Measurements from ENCODE around the gene RSPH9. TPM values are rescaled to one million over a fixed set of nuclear protein-coding genes. Genes with fewer than 3 reads are reported as not detected.
"Not testable (repeated sequence)": the region's sequence is repeated elsewhere in the genome, so short reads cannot be mapped to it uniquely, and the experiment has no call there.

The RSPH9 gene
- total RNA-seq, 2 experiments from 2014 or later, result not detected

GRCh38 chr6:43629505-43630300, 15.1 kb upstream of the RSPH9 start:
- no peaks in the 10 kb centered on the region for H3K9me3 Mint-ChIP-seq (ENCODE audit: low read depth)
- peak; percentile 96 for DNase-seq
- H3K27ac Mint-ChIP-seq, result peak overlapping the region; percentile 100
- H3K36me3 Mint-ChIP-seq (ENCODE audit: low read depth), result peaks cover 30% of the 10 kb centered on the region
- intact Hi-C loops (cut with DNase I, micrococcal nuclease), result loop anchor here (1.0 to 5.0 kb wide), 16 partner anchors 16 to 758 kb away; partner anchors contain the start of genes POLH (in 2 of the 2), XPO5 (in 2 of the 2), ABCC10 (in 1 of the 2) and CDC5L (in 1 of the 2)
- peak overlapping the region; percentile 88 for H3K4me3 Mint-ChIP-seq
- H3K4me1 Mint-ChIP-seq, result peaks cover 33% of the 10 kb centered on the region
- CTCF ChIA-PET, result interaction anchor here (0.6 to 1.2 kb wide), 13 partner anchors 10 to 700 kb away, joined by 3 to 8 read pairs (median 4); partner anchors contain the start of genes CNPY3, POLH, RSPH9 and XPO5
- POLR2A ChIA-PET, result interaction anchor here (0.6 to 1.7 kb wide), 12 partner anchors 8 to 618 kb away, joined by 3 to 8 read pairs (median 4); partner anchors contain the start of genes HSP90AB1, VEGFA and ZNF318
- no peaks in the 10 kb centered on the region for H3K27me3 Mint-ChIP-seq
- peak; percentile 77 for ATAC-seq

DNA sequence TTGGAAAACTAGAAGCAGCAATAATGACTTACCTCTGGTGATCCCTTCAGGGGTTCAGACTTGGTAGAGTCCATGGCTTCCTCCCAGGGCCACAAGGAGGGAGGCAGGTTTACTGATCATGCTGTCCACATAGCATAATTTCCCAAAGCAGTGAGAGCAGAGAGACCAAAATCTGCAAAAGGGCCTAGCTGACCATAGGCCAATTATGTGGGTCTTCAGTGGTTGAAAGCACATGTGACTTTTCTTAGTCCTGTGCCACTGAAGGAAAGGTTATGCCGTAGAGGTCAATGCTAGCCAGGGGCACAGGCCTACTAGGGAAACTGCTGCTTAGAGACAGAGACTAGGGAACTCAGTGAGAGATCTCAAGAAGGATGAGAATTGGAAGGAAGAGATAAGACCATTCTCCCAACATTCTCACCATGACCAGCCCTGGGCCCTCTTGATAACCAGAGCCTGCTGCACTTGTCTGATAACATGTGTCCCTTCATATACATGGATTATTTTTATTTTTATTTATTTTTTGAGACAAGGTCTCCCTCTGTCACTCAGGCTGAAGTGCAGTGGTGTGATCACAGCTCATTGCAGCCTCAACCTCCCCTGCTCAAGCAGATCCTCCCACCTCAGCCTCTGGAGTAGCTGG, 13.7 kb upstream of the RSPH9 start:
- POLR2A ChIA-PET, result no interaction called here
- peaks cover 21% of the 10 kb centered on the region for H3K36me3 Mint-ChIP-seq (ENCODE audit: low read depth)
- peak overlapping the region; percentile 35 for H3K4me3 Mint-ChIP-seq
- no peak for DNase-seq
- no peaks in the 10 kb centered on the region for H3K27me3 Mint-ChIP-seq
- intact Hi-C loops (cut with DNase I, micrococcal nuclease), result loop anchor here in 1 of 2 experiments (1.0 kb wide), 4 partner anchors 14 to 756 kb away; partner anchors contain the start of genes CDC5L, RSPH9 and VEGFA
- ATAC-seq, result no peak
- no peaks in the 10 kb centered on the region for H3K9me3 Mint-ChIP-seq (ENCODE audit: low read depth)
- CTCF ChIA-PET, result no interaction called here
- peaks cover 42% of the 10 kb centered on the region for H3K4me1 Mint-ChIP-seq
- H3K27ac Mint-ChIP-seq, result peak overlapping the region; percentile 89

GRCh38 chr6:43633002-43633401, 11.8 kb upstream of the RSPH9 start:
- intact Hi-C loops (cut with DNase I, micrococcal nuclease); POLR2A ChIA-PET: not testable (repeated sequence)

GRCh38 chr6:43634702-43635303, 10.0 kb upstream of the RSPH9 start:
- CTCF ChIA-PET, result interaction anchor here (0.6 to 1.4 kb wide), 3 partner anchors 32 to 439 kb away, joined by 3 to 7 read pairs (median 3); no protein-coding TSS in a partner anchor
- H3K9me3 Mint-ChIP-seq (ENCODE audit: low read depth), result no peaks in the 10 kb centered on the region
- no peak for DNase-seq
- no peaks in the 10 kb centered on the region for H3K27me3 Mint-ChIP-seq
- intact Hi-C loops (cut with DNase I, micrococcal nuclease), result loop anchor here in 1 of 2 experiments (1.0 to 5.0 kb wide), 3 partner anchors 10 to 367 kb away; partner anchors contain the start of genes MRPS18A and RSPH9
- H3K4me3 Mint-ChIP-seq, result peak overlapping the region; percentile 100
- POLR2A ChIA-PET, result interaction anchor here (0.6 to 1.3 kb wide), 4 partner anchors 9 to 1862 kb away, joined by 3 to 4 read pairs (median 3); no protein-coding TSS in a partner anchor
- H3K36me3 Mint-ChIP-seq (ENCODE audit: low read depth), result peaks cover 33% of the 10 kb centered on the region
- H3K27ac Mint-ChIP-seq, result peak overlapping the region; percentile 97
- H3K4me1 Mint-ChIP-seq, result peaks cover 39% of the 10 kb centered on the region
- ATAC-seq, result no peak

More at GRCh38 chr6:43633002-43633401, 11.8 kb upstream of the RSPH9 start:
- H3K4me1 Mint-ChIP-seq, result peaks cover 34% of the 10 kb centered on the region
- CTCF ChIA-PET; H3K4me3 Mint-ChIP-seq; H3K9me3 Mint-ChIP-seq (ENCODE audit: low read depth); DNase-seq; H3K27ac Mint-ChIP-seq; ATAC-seq; H3K27me3 Mint-ChIP-seq: not testable (repeated sequence)
- H3K36me3 Mint-ChIP-seq (ENCODE audit: low read depth), result peaks cover 23% of the 10 kb centered on the region

- ChIA-PET POLR2A (interaction anchor here (0.7 to 1.3 kb wide), 4 partner anchors 8 to 1943 kb away, joined by 3 read pairs; no protein-coding TSS in a partner anchor), CTCF (interaction anchor here (0.6 to 2.0 kb wide), 8 partner anchors 11 to 438 kb away, joined by 3 to 7 read pairs (median 4); partner anchors contain the start of gene VEGFA)
- Mint-ChIP-seq H3K9me3 (ENCODE audit: low read depth) (no peaks in the 10 kb centered on the region), H3K4me3 (peak within 1 kb of the TSS; percentile 100), H3K36me3 (ENCODE audit: low read depth) (peaks cover 42% of the 10 kb centered on the region), H3K27ac (peak within 1 kb of the TSS; percentile 97), H3K4me1 (peaks cover 41% of the 10 kb centered on the region), H3K27me3 (no peaks in the 10 kb centered on the region)
- intact Hi-C loops (cut with DNase I, micrococcal nuclease), result loop anchor here in 1 of 2 experiments (1.0 to 5.0 kb wide), 3 partner anchors 10 to 367 kb away; partner anchors contain the start of genes MRPS18A and RSPH9
- DNase-seq (peak; percentile 93), ATAC-seq (peak; percentile 83)
These were observed 9.2 kb upstream of the RSPH9 start, which contains the start of gene MAD2L1BP for GRCh38 chr6:43635387-43636307. Gene MAD2L1BP (plus strand): TSS chr6:43635840. CDS start chr6:43635876, 36 bp downstream.

- Mint-ChIP-seq H3K4me1 (peaks cover 40% of the 10 kb centered on the region), H3K4me3 (peak overlapping the region; percentile 100), H3K27ac (peak overlapping the region; percentile 97), H3K36me3 (ENCODE audit: low read depth) (peaks cover 43% of the 10 kb centered on the region), H3K9me3 (ENCODE audit: low read depth) (no peaks in the 10 kb centered on the region), H3K27me3 (no peaks in the 10 kb centered on the region)
- DNase-seq (peak; percentile 37), ATAC-seq (peak; percentile 14)
- intact Hi-C loops (cut with DNase I, micrococcal nuclease), result loop anchor here in 1 of 2 experiments (5.0 kb wide), 1 partner anchor 366 kb away; no protein-coding TSS in a partner anchor
- ChIA-PET POLR2A (interaction anchor here (0.7 to 1.3 kb wide), 3 partner anchors 59 to 1944 kb away, joined by 3 read pairs; no protein-coding TSS in a partner anchor), CTCF (interaction anchor here (0.6 to 2.0 kb wide), 7 partner anchors 10 to 447 kb away, joined by 3 to 7 read pairs (median 4); partner anchors contain the start of gene VEGFA)
These were observed 8.6 kb upstream of the RSPH9 start for GRCh38 chr6:43636308-43636659.

DNA sequence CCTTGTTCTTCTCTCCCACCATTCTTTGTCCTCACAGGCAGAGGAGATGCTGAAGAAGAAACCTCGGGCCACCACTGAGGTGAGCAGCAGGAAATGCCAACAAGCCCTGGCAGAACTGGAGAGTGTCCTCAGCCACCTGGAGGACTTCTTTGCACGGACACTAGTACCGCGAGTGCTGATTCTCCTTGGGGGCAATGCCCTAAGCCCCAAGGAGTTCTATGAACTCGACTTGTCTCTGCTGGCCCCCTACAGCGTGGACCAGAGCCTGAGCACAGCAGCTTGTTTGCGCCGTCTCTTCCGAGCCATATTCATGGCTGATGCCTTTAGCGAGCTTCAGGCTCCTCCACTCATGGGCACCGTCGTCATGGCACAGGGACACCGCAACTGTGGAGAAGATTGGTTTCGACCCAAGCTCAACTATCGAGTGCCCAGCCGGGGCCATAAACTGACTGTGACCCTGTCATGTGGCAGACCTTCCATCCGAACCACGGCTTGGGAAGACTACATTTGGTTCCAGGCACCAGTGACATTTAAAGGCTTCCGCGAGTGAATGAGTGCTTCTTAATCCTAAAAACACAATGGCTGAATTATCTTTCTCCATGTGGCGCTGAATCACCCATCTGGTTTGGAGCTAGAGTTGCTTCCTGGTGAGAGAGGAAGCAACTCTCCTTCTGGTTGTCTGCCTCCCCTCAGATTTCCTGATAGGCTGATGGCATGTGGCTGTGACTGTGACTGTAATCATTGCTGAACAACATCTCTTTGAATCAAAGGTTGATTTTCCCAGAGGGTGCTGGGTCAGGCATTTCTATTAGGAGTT, 4.6 kb upstream of the RSPH9 start:
- CTCF ChIA-PET, result interaction anchor here (0.5 to 1.7 kb wide), 4 partner anchors 10 to 130 kb away, joined by 3 to 4 read pairs (median 3); partner anchors contain the start of gene VEGFA
- no peaks in the 10 kb centered on the region for H3K27me3 Mint-ChIP-seq

DNA sequence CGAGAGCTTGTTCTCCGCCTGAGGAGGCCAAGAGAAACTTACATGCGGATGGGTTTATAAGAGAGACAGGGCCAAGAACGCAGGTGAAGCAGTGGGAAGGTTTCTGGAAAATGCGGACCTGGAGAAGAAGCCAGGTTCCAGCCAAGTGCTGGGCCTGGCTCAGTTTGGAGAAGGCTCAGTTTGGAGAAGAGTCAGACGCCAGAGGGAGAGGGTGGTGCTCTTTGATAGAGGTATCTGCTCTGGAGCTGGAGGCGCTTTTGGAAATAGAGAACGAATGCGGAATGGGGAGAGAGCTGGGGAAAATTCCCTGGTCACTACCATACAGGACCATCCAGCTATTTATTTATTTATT, 753 bp downstream of the RSPH9 start:
- Mint-ChIP-seq H3K9me3 (ENCODE audit: low read depth) (no peaks in the 10 kb centered on the region), H3K4me1 (peaks cover 8% of the 10 kb centered on the region), H3K27me3 (no peaks in the 10 kb centered on the region), H3K27ac (peak overlapping the region; percentile 77), H3K36me3 (ENCODE audit: low read depth) (peaks cover 11% of the 10 kb centered on the region), H3K4me3 (peak overlapping the region; percentile 71)
- intact Hi-C loops (cut with DNase I, micrococcal nuclease), result loop anchor here in 1 of 2 experiments (1.0 kb wide), 2 partner anchors 10 to 15 kb away; partner anchors contain the start of gene MAD2L1BP
- ATAC-seq, result peak; percentile 24
- POLR2A ChIA-PET, result interaction anchor here (1.0 kb wide), 1 partner anchor 40 kb away, joined by 3 read pairs; no protein-coding TSS in a partner anchor
- no peak for DNase-seq
- CTCF ChIA-PET, result interaction anchor here (0.6 to 2.1 kb wide), 5 partner anchors 11 to 428 kb away, joined by 3 to 10 read pairs (median 4); no protein-coding TSS in a partner anchor

More for the DNA sequence above, 4.6 kb upstream of the RSPH9 start:
- Mint-ChIP-seq H3K4me1 (peaks cover 34% of the 10 kb centered on the region), H3K4me3 (no peak overlapping the region), H3K9me3 (ENCODE audit: low read depth) (no peaks in the 10 kb centered on the region), H3K27ac (peak overlapping the region; percentile 47), H3K36me3 (ENCODE audit: low read depth) (peaks cover 52% of the 10 kb centered on the region)
- DNase-seq (no peak), ATAC-seq (no peak)
- POLR2A ChIA-PET, result interaction anchor here (1.0 kb wide), 1 partner anchor 11 kb away, joined by 4 read pairs; no protein-coding TSS in a partner anchor
- intact Hi-C loops (cut with DNase I, micrococcal nuclease), result loop anchor here in 1 of 2 experiments (5.0 kb wide), 1 partner anchor 362 kb away; no protein-coding TSS in a partner anchor

DNA sequence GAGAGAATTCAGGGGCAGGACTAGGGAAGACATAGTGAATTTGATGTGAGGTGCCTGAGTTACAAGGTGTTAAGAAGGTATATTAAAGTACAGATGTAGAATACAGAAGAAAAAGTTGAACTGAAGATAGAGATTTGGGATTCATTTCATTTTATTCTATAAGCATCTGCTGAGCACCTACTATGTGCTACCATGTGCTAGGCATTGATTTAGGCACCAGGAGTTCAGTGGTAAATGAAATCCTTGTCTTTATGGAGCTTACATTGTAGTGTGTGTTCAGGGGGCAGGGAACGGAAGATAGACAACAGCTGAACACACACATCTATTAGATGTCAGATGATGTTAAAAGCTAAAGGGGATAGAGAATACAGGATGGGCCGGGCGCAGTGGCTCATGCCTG, 2.8 kb downstream of the RSPH9 start:
- no peaks in the 10 kb centered on the region for H3K9me3 Mint-ChIP-seq (ENCODE audit: low read depth)
- intact Hi-C loops (cut with DNase I, micrococcal nuclease), result no loop called here
- H3K27ac Mint-ChIP-seq, result no peak overlapping the region
- peaks cover 5% of the 10 kb centered on the region for H3K4me1 Mint-ChIP-seq
- POLR2A ChIA-PET, result no interaction called here
- no peak for DNase-seq
- CTCF ChIA-PET, result interaction anchor here (0.6 to 1.8 kb wide), 6 partner anchors 11 to 257 kb away, joined by 3 to 7 read pairs (median 3); partner anchors contain the start of gene MAD2L1BP
- H3K4me3 Mint-ChIP-seq, result no peak overlapping the region
- H3K27me3 Mint-ChIP-seq, result no peaks in the 10 kb centered on the region
- peaks cover 5% of the 10 kb centered on the region for H3K36me3 Mint-ChIP-seq (ENCODE audit: low read depth)
- no peak for ATAC-seq
